Progenitor cell of endocrine pancreas (in vitro differentiated cells): ENCODE measurements around the gene SPSB1. TPM values are rescaled to one million over a fixed set of nuclear protein-coding genes. Genes with fewer than 3 reads are reported as not detected.

ENCODE experiments used
- DNase-seq: peaks from one replicate; pipeline ENCODE4 v3.0.0; 2021; ENCODE audit warnings: low spot score; ENCODE audit not compliant: unreplicated experiment
- H3K27ac Mint-ChIP-seq: 2 replicates; pipeline ENCODE4 v1.8.0; 2021; ENCODE audit warnings: mild to moderate bottlenecking, moderate library complexity, mixed read lengths
- H3K27me3 Mint-ChIP-seq: 2 replicates; pipeline ENCODE4 v1.8.0; 2021; ENCODE audit warnings: mixed read lengths
- H3K36me3 Mint-ChIP-seq: 2 replicates; pipeline ENCODE4 v1.8.0; 2022; ENCODE audit warnings: mixed read lengths; ENCODE audit not compliant: insufficient read depth
- H3K4me1 Mint-ChIP-seq: 2 replicates; pipeline ENCODE4 v1.8.0; 2021; ENCODE audit warnings: low read depth, mixed read lengths
- H3K4me3 Mint-ChIP-seq: 2 replicates; pipeline ENCODE4 v1.8.0; 2021; ENCODE audit warnings: low read depth, mild to moderate bottlenecking, moderate library complexity, mixed read lengths
- H3K9me3 Mint-ChIP-seq: 2 replicates; pipeline ENCODE4 v1.8.0; 2021; ENCODE audit warnings: low read depth, mixed read lengths
- CTCF ChIP-seq: fragments of 200-600 bp; sonication (generic); IDR thresholded peaks from one replicate; pipeline ENCODE4 v1.5.0; 2021; ENCODE audit warnings: antibody characterized with exemption, mild to moderate bottlenecking; ENCODE audit not compliant: unreplicated experiment
- total RNA-seq: library from RNA; stranded (reverse); gene quantifications from 2 replicates; pipeline ENCODE4 v1.2.1, GENCODE V29; 2021

SPSB1 gene
- total RNA-seq, 1 donor from 2014 or later = 6.6 TPM

- Mint-ChIP-seq H3K36me3 (peaks cover 2% of the 10 kb centered on the region), H3K27ac (no peak overlapping the region), H3K9me3 (no peaks in the 10 kb centered on the region), H3K27me3 (no peaks in the 10 kb centered on the region), H3K4me3 (no peak overlapping the region), H3K4me1 (no peaks in the 10 kb centered on the region)
- no peak for DNase-seq
- TF ChIP-seq CTCF = no peak
Observed at GRCh38 chr1:9267352-9267686, 25.4 kb upstream of the SPSB1 start.

GRCh38 chr1:9267827-9268581 is 24.7 kb upstream of the SPSB1 start:
- Mint-ChIP-seq H3K9me3 (no peaks in the 10 kb centered on the region), H3K27me3 (no peaks in the 10 kb centered on the region), H3K4me1 (no peaks in the 10 kb centered on the region), H3K27ac (no peak overlapping the region), H3K4me3 (no peak overlapping the region), H3K36me3 (peaks cover 2% of the 10 kb centered on the region)
- no peak for TF ChIP-seq CTCF
- DNase-seq = no peak

- H3K27me3 Mint-ChIP-seq = no peaks in the 10 kb centered on the region
- H3K27ac Mint-ChIP-seq = no peak overlapping the region
- H3K4me1 Mint-ChIP-seq = no peaks in the 10 kb centered on the region
- DNase-seq = no peak
- no peaks in the 10 kb centered on the region for H3K9me3 Mint-ChIP-seq
- no peak for TF ChIP-seq CTCF
- H3K36me3 Mint-ChIP-seq = peaks cover 2% of the 10 kb centered on the region
- H3K4me3 Mint-ChIP-seq = no peak overlapping the region
Observed at GRCh38 chr1:9269078-9269501, 23.6 kb upstream of the SPSB1 start.

GRCh38 chr1:9269721-9270120 is 23.0 kb upstream of the SPSB1 start:
- TF ChIP-seq CTCF = no peak
- Mint-ChIP-seq H3K27me3 (no peaks in the 10 kb centered on the region), H3K4me3 (no peak overlapping the region), H3K9me3 (no peaks in the 10 kb centered on the region), H3K27ac (peak overlapping the region; percentile 13), H3K4me1 (no peaks in the 10 kb centered on the region), H3K36me3 (peaks cover 2% of the 10 kb centered on the region)
- DNase-seq = no peak

- Mint-ChIP-seq H3K27ac (peak overlapping the region; percentile 65), H3K4me3 (no peak overlapping the region)
- no peak for DNase-seq
Observed at GRCh38 chr1:9270290-9270883, 22.3 kb upstream of the SPSB1 start.

More at GRCh38 chr1:9270290-9270883, 22.3 kb upstream of the SPSB1 start:
- TF ChIP-seq CTCF = no peak
- peaks cover 2% of the 10 kb centered on the region for H3K36me3 Mint-ChIP-seq
- no peaks in the 10 kb centered on the region for H3K9me3 Mint-ChIP-seq
- no peaks in the 10 kb centered on the region for H3K4me1 Mint-ChIP-seq
- no peaks in the 10 kb centered on the region for H3K27me3 Mint-ChIP-seq
